DMS53 treated with DMSO at 0.1 percent for 48 hours (cell line): Measurements from ENCODE around the gene C3orf18.

Experiments used
- DNase-seq: peaks from one replicate; lab custom pipeline; 2025; ENCODE audit not compliant: unreplicated experiment; lab: John Stamatoyannopoulos, UW

The C3orf18 gene

GRCh38 chr3:50551681-50552435 is 15.7 kb downstream of the C3orf18 start:
- no peak for DNase-seq

GRCh38 chr3:50551054-50551659 is 16.4 kb downstream of the C3orf18 start:
- DNase-seq = no peak

GRCh38 chr3:50550079-50550736 is 17.3 kb downstream of the C3orf18 start:
- DNase-seq = no peak

- DNase-seq = no peak
These were observed 18.3 kb downstream of the C3orf18 start for GRCh38 chr3:50549226-50549625.

GRCh38 chr3:50545781-50546180 is 21.8 kb downstream of the C3orf18 start:
- no peak for DNase-seq

- DNase-seq = peak; percentile 11
These were observed 25.1 kb downstream of the C3orf18 start for GRCh38 chr3:50542177-50543034.

GRCh38 chr3:50539356-50540286 is 27.9 kb downstream of the C3orf18 start:
- no peak for DNase-seq

GRCh38 chr3:50537421-50538129 is 30.0 kb downstream of the C3orf18 start:
- DNase-seq = no peak

- no peak for DNase-seq
These were observed 30.9 kb downstream of the C3orf18 start for GRCh38 chr3:50536471-50537180.

GRCh38 chr3:50534681-50535330 is 32.7 kb downstream of the C3orf18 start:
- DNase-seq = no peak

- no peak for DNase-seq
These were observed 33.6 kb downstream of the C3orf18 start for GRCh38 chr3:50533807-50534461.

- no peak for DNase-seq
These were observed 34.2 kb downstream of the C3orf18 start for GRCh38 chr3:50533316-50533715.

GRCh38 chr3:50532062-50532705 is 35.4 kb downstream of the C3orf18 start:
- DNase-seq = no peak

- no peak for DNase-seq
These were observed 36.3 kb downstream of the C3orf18 start for GRCh38 chr3:50531201-50531600.

GRCh38 chr3:50530001-50530970 is 37.3 kb downstream of the C3orf18 start:
- no peak for DNase-seq

- DNase-seq = no peak
These were observed 41.6 kb downstream of the C3orf18 start for GRCh38 chr3:50525987-50526386.
